HG03025 (cell line): ENCODE data around the gene AURKA.
A peak's percentile ranks its signal among the peaks of the same experiment; 100 is the strongest.
"Not testable (repeated sequence)": the region's sequence is repeated elsewhere in the genome, so short reads cannot be mapped to it uniquely, and the experiment has no call there.

Experiments used
- ATAC-seq: cut with Tn5 transposase; IDR thresholded peaks from one replicate; pipeline ENCODE4 v1.9.1; 2021; ENCODE audit warnings: mild to moderate bottlenecking, moderate library complexity; ENCODE audit not compliant: unreplicated experiment, low FRiP score

Gene AURKA

GRCh38 chr20:56392881-56393482 lies 967 bp upstream of the AURKA start:
- ATAC-seq, result no peak

- ATAC-seq, result peak; percentile 31
Measured at GRCh38 chr20:56391596-56392131, 351 bp downstream of the AURKA start.

- ATAC-seq, result no peak
Measured at GRCh38 chr20:56391037-56391436, 978 bp downstream of the AURKA start.

- not testable (repeated sequence) for ATAC-seq
Measured at GRCh38 chr20:56390396-56390795, 1.6 kb downstream of the AURKA start.

- ATAC-seq, result no peak
Measured at GRCh38 chr20:56389807-56390206, 2.2 kb downstream of the AURKA start.

- ATAC-seq, result no peak
Measured at GRCh38 chr20:56388882-56389281, 3.1 kb downstream of the AURKA start.

GRCh38 chr20:56386219-56386618 lies 5.8 kb downstream of the AURKA start:
- no peak for ATAC-seq

- no peak for ATAC-seq
Measured at GRCh38 chr20:56385130-56385529, 6.9 kb downstream of the AURKA start.

- ATAC-seq, result no peak
Measured at GRCh38 chr20:56383334-56383733, 8.7 kb downstream of the AURKA start.

GRCh38 chr20:56382696-56383095 lies 9.3 kb downstream of the AURKA start:
- ATAC-seq, result no peak

- no peak for ATAC-seq
Measured at GRCh38 chr20:56381501-56381900, 10.5 kb downstream of the AURKA start.

- no peak for ATAC-seq
Measured at GRCh38 chr20:56380375-56380774, 11.6 kb downstream of the AURKA start.

- no peak for ATAC-seq
Measured at GRCh38 chr20:56378386-56378785, 13.6 kb downstream of the AURKA start.

- ATAC-seq, result no peak
Measured at GRCh38 chr20:56376331-56376730, 15.7 kb downstream of the AURKA start.

GRCh38 chr20:56373942-56374341 lies 18.1 kb downstream of the AURKA start:
- no peak for ATAC-seq

- no peak for ATAC-seq
Measured at GRCh38 chr20:56372850-56373249, 19.2 kb downstream of the AURKA start.

GRCh38 chr20:56371977-56372376 lies 20.0 kb downstream of the AURKA start:
- ATAC-seq, result no peak

- ATAC-seq, result no peak
Measured at GRCh38 chr20:56369179-56369578, 22.8 kb downstream of the AURKA start.

GRCh38 chr20:56368351-56369134 lies 23.5 kb downstream of the AURKA start:
- ATAC-seq, result no peak

GRCh38 chr20:56363491-56363890 lies 28.5 kb downstream of the AURKA start:
- ATAC-seq, result no peak

- ATAC-seq, result no peak
Measured at GRCh38 chr20:56362833-56363413, 29.1 kb downstream of the AURKA start.

GRCh38 chr20:56361900-56362299 lies 30.1 kb downstream of the AURKA start:
- ATAC-seq, result no peak
